Liver (tissue), 3 donors: Measurements from ENCODE around the gene GTF2F2.
A peak's percentile ranks its signal among the peaks of the same experiment; 100 is the strongest.

Experiments
- FOXA2 ChIP-seq: IDR thresholded peaks from 2 replicates; pipeline ENCODE4 v1.6.1; 2016; ENCODE audit warnings: antibody characterized with exemption
- GABPA ChIP-seq, 2 donors: IDR thresholded peaks in 1 of 2; conservative IDR thresholded peaks in 1 of 2; 2 replicates each; pipeline ENCODE4 v1.6.1; 2016; ENCODE audit warnings: antibody characterized with exemption in 2 of 2, mild to moderate bottlenecking in 1 of 2, moderate library complexity in 1 of 2
- HNF4G ChIP-seq: IDR thresholded peaks from 2 replicates; pipeline ENCODE4 v1.6.1; 2016; ENCODE audit warnings: antibody characterized with exemption
- JUND ChIP-seq, 2 donors: IDR thresholded peaks; 2 replicates each; pipeline ENCODE4 v1.6.1; 2016; ENCODE audit warnings: antibody characterized with exemption in 2 of 2
- RAD21 ChIP-seq, 2 donors: IDR thresholded peaks; 2 replicates each; pipeline ENCODE4 v1.6.1; 2016; ENCODE audit warnings: antibody characterized with exemption in 2 of 2, mild to moderate bottlenecking in 2 of 2
- SP1 ChIP-seq: IDR thresholded peaks from 2 replicates; pipeline ENCODE4 v1.6.1; 2018; ENCODE audit warnings: antibody characterized with exemption, mild to moderate bottlenecking
- TF ChIP-seq, protein P1 (sequence below): fragments of 150-350 bp; IDR thresholded peaks from 2 replicates; pipeline ENCODE4 v1.5.1; 2017; ENCODE audit warnings: improper control_type of control experiment, low read depth, low read length; ENCODE audit not compliant: missing input control
- TF ChIP-seq, protein P2 (sequence below): IDR thresholded peaks from 2 replicates; pipeline ENCODE4 v1.6.1; 2016; ENCODE audit warnings: antibody characterized with exemption, mild to moderate bottlenecking
- TF ChIP-seq, protein P3 (sequence below): IDR thresholded peaks from 2 replicates; pipeline ENCODE4 v1.6.1; 2016; ENCODE audit warnings: antibody characterized with exemption
- donor health status: healthy.
- donor health status: healthy.

DNA sequence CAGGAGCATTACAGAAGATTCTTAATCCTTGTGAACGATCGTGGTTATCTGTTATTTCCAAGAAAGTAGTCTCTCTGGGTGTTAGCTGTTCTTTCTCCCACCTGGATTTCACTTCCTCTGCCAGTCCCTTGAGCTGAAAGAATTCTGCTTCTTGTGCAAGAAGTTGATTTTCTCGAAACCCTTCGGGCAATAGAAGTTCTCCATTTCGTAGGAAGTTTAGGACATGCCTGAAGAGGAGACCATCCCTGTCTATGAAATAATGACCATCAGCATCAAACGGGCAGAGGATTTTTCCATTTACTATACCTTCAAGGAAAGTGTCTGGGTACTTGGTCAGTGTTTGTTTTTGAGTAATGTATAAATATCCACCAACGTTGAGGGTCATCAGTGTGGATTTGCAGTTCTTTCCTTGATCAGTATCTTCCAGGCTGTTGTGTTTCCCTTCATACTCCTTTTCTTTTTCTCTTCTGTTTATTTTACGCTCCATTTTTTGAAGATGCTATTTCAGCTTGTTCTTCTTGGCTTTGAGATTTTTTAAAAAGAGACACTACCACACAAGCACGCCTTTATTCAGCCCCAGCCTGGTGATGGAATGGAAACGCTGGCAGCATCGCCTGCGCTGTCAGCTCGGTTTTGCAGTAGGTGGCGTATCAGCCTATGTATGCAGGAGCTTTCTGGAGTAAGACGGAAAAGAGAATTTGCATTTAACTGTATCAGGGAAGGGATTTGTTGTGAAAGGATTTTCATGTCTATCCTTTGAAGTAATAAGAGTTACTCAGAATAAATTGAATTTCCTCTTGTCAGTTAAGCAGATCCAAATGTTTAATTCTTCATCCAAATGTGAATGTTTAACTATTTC lies 74.0 kb downstream of the GTF2F2 start:
- TF ChIP-seq, protein P1, sequence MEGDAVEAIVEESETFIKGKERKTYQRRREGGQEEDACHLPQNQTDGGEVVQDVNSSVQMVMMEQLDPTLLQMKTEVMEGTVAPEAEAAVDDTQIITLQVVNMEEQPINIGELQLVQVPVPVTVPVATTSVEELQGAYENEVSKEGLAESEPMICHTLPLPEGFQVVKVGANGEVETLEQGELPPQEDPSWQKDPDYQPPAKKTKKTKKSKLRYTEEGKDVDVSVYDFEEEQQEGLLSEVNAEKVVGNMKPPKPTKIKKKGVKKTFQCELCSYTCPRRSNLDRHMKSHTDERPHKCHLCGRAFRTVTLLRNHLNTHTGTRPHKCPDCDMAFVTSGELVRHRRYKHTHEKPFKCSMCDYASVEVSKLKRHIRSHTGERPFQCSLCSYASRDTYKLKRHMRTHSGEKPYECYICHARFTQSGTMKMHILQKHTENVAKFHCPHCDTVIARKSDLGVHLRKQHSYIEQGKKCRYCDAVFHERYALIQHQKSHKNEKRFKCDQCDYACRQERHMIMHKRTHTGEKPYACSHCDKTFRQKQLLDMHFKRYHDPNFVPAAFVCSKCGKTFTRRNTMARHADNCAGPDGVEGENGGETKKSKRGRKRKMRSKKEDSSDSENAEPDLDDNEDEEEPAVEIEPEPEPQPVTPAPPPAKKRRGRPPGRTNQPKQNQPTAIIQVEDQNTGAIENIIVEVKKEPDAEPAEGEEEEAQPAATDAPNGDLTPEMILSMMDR: peak; percentile 28
- TF ChIP-seq SP1 (no peak), RAD21 (IDR thresholded peaks at IDR 0.05) (peak; percentile 72 to 74), GABPA (IDR thresholded peaks at IDR 0.05 in 1 of 2, conservative IDR thresholded peaks at IDR 0.05 in 1 of 2) (no peak), HNF4G (no peak), FOXA2 (no peak), JUND (IDR thresholded peaks at IDR 0.05) (no peak)
- TF ChIP-seq, protein P2, sequence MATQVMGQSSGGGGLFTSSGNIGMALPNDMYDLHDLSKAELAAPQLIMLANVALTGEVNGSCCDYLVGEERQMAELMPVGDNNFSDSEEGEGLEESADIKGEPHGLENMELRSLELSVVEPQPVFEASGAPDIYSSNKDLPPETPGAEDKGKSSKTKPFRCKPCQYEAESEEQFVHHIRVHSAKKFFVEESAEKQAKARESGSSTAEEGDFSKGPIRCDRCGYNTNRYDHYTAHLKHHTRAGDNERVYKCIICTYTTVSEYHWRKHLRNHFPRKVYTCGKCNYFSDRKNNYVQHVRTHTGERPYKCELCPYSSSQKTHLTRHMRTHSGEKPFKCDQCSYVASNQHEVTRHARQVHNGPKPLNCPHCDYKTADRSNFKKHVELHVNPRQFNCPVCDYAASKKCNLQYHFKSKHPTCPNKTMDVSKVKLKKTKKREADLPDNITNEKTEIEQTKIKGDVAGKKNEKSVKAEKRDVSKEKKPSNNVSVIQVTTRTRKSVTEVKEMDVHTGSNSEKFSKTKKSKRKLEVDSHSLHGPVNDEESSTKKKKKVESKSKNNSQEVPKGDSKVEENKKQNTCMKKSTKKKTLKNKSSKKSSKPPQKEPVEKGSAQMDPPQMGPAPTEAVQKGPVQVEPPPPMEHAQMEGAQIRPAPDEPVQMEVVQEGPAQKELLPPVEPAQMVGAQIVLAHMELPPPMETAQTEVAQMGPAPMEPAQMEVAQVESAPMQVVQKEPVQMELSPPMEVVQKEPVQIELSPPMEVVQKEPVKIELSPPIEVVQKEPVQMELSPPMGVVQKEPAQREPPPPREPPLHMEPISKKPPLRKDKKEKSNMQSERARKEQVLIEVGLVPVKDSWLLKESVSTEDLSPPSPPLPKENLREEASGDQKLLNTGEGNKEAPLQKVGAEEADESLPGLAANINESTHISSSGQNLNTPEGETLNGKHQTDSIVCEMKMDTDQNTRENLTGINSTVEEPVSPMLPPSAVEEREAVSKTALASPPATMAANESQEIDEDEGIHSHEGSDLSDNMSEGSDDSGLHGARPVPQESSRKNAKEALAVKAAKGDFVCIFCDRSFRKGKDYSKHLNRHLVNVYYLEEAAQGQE: no peak
- TF ChIP-seq, protein P3, sequence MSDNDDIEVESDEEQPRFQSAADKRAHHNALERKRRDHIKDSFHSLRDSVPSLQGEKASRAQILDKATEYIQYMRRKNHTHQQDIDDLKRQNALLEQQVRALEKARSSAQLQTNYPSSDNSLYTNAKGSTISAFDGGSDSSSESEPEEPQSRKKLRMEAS: no peak
